ENCODE measurements around the gene CDC42BPA. TPM values are rescaled to one million over a fixed set of nuclear protein-coding genes. Genes with fewer than 3 reads are reported as not detected.

The CDC42BPA gene
- total and polyA plus RNA-seq, 2 of the 8 experiments (the other 6 are each of a cell fraction or from before 2014, with no cell fraction given): 7.1 to 28.5 TPM

DNA sequence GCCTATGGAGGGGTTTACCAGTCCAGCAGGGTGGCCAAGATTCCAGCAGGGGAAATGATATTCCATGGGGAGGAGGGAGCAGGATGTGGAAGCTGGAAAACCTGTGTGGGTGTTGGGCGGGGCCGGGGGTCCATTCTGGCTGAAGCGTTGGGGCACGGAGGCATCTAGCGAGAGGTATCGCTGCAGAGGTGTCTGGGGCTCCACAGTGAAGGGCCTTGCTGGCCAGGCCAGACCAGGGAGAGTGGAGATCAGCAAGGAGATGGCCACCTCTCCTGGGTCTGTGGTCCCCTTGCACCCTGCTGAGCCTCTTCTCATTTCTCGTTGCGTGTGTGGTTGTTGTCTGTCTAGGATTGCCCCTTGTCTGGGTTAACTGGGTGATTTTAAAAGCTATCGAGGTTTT, 372.0 kb downstream of the CDC42BPA start:
- no peak overlapping the region for H2AFZ ChIP-seq (ENCODE audit: low read length)
- peak overlapping the region; percentile 10 for H3K4ac ChIP-seq (replicated peaks; ENCODE audit: insufficient read length, low read depth, low read length)
- H3K9ac ChIP-seq (replicated peaks in 1 of 4; ENCODE audit: extremely low read depth in 1 of 4, low read depth in 3 of 4, low read length in 3 of 4): 0 out of 7 replicates have a peak overlapping the region, but pooled peaks of 1 of the 4 experiments have one; percentile 14
- 94% methylated on average over 9 of the region's 9 CpGs; no CpG with 5 or more reads in 1 of the 2 experiments for WGBS, 2 experiments (ENCODE audit: extremely low coverage in 1 of 2, insufficient coverage in 1 of 2, insufficient read length in 1 of 2, insufficient replicate concordance in 2 of 2, low coverage in 1 of 2, low lambda C conversion rate in 2 of 2, missing lambda C conversion rate in 1 of 2)
- H4K20me1 ChIP-seq (replicated peaks in 1 of 2; ENCODE audit: control insufficient read depth in 1 of 2, insufficient read depth in 2 of 2, low read length in 2 of 2): peaks cover 3 to 4% of the 10 kb centered on the region in 2 experiments
- H3K27ac ChIP-seq (ENCODE audit: low read depth, low read length): no peak overlapping the region
- H2AK5ac ChIP-seq (ENCODE audit: low read depth, low read length): no peak overlapping the region
- no peaks in the 10 kb centered on the region; a peak in 1 of 4 replicates for H3K9me3 ChIP-seq (ENCODE audit: insufficient read depth in 2 of 2, low read depth in 1 of 2, low read length in 1 of 2)
- ChIA-PET CTCF (ENCODE audit: partially characterized antibody) (interaction anchor here (0.8 to 1.6 kb wide), 3 partner anchors 18 to 35 kb away, joined by 3 to 5 read pairs (median 3); no protein-coding TSS in a partner anchor), POLR2A (ENCODE audit: partially characterized antibody) (no interaction called here)
- no peak overlapping the region for H2BK20ac ChIP-seq (ENCODE audit: low read length)
- H3K4me2 ChIP-seq (ENCODE audit: insufficient read depth in 1 of 2, low read depth in 2 of 2, low read length in 2 of 2): no peak overlapping the region; a peak in 1 of 4 replicates
- peaks cover 12% of the 10 kb centered on the region for H3K79me1 ChIP-seq (ENCODE audit: low read depth, low read length)
- H2BK12ac ChIP-seq (ENCODE audit: low read depth, low read length): no peak overlapping the region
- H3K4me3 ChIP-seq (ENCODE audit: extremely low read depth in 1 of 4, insufficient read depth in 2 of 4, low read depth in 3 of 4, low read length in 4 of 4): no peak overlapping the region
- no peak overlapping the region for H4K91ac ChIP-seq (replicated peaks; ENCODE audit: insufficient read length, low read length)
- H3K18ac ChIP-seq (ENCODE audit: extremely low read depth, low read length): no peak overlapping the region
- H2BK5ac ChIP-seq (ENCODE audit: low read depth, low read length): no peak overlapping the region
- H3K23me2 ChIP-seq (ENCODE audit: low read depth, low read length): no peaks in the 10 kb centered on the region; the same call in 1 of the 2 replicates
- H3K79me2 ChIP-seq (ENCODE audit: control insufficient read depth in 1 of 2, insufficient read depth in 2 of 2, low read length in 2 of 2): peaks cover 0 to 80% of the 10 kb centered on the region in 2 experiments; a peak in 2 of 4 replicates
- DNase-seq (ENCODE audit: low read depth in 1 of 2, low spot score in 2 of 2): no peak
- no peak overlapping the region for H3K23ac ChIP-seq (ENCODE audit: insufficient read length)
- H2BK15ac ChIP-seq (ENCODE audit: low read length): no peak overlapping the region
- H4K5ac ChIP-seq (ENCODE audit: insufficient read length, low read depth, low read length): no peak overlapping the region
- H3K27me3 ChIP-seq (replicated peaks in 1 of 4; ENCODE audit: control insufficient read depth in 3 of 4, extremely low read depth in 1 of 4, insufficient read depth in 3 of 4, low read length in 3 of 4): no peaks in the 10 kb centered on the region
- no peak for FAIRE-seq
- no peaks in the 10 kb centered on the region for H3K36me3 ChIP-seq (ENCODE audit: control insufficient read depth in 2 of 4, insufficient read depth in 4 of 4, low read length in 3 of 4)
- peaks cover 0 to 11% (median 3%) of the 10 kb centered on the region in 4 experiments; a peak in 4 of 7 replicates for H3K4me1 ChIP-seq (replicated peaks in 1 of 4; ENCODE audit: control insufficient read depth in 3 of 4, insufficient read depth in 4 of 4, low read length in 3 of 4)
- H3K56ac ChIP-seq (replicated peaks; ENCODE audit: insufficient read length, low read depth, low read length): no peak overlapping the region
- H2BK120ac ChIP-seq (replicated peaks; ENCODE audit: low read depth, low read length): no peak overlapping the region
- no peak overlapping the region for H3K14ac ChIP-seq (ENCODE audit: insufficient read length)
- no peak overlapping the region for H4K8ac ChIP-seq (ENCODE audit: extremely low read depth, insufficient read depth, low read length)
- TF ChIP-seq GABPA (IDR thresholded peaks at IDR 0.05; ENCODE audit: borderline replicate concordance, insufficient read depth, low read length): no peak
- TF ChIP-seq CBX8 (IDR thresholded peaks at IDR 0.05; ENCODE audit: borderline replicate concordance, low read depth, low read length): no peak
- TF ChIP-seq POLR2AphosphoS5 (IDR thresholded peaks at IDR 0.05; ENCODE audit: low read depth, low read length): no peak
- TF ChIP-seq SP4 (IDR thresholded peaks at IDR 0.05; ENCODE audit: low read length): no peak

All from H1 (cell line).